OCI-LY3 (cell line): ENCODE data around the gene TVP23C.

Experiments
- H2AFZ ChIP-seq: fragments of 200-600, 300-600 bp; shearing (Covaris generic); 2 replicates; pipeline ENCODE4 v1.6.0; 2014; ENCODE audit warnings: antibody characterized with exemption, low read depth, low read length
- H3K27ac ChIP-seq: fragments of 200-600, 300-600 bp; sonication (generic); 2 replicates; pipeline ENCODE4 v1.5.1; 2014; ENCODE audit warnings: mild to moderate bottlenecking, low read length, moderate library complexity, mixed read lengths
- H3K27me3 ChIP-seq: fragments of 200-600, 300-600 bp; sonication (generic); 2 replicates; pipeline ENCODE4 v1.6.1; 2014; ENCODE audit warnings: low read depth, low read length, mixed read lengths
- H3K36me3 ChIP-seq: fragments of 200-600, 300-600 bp; sonication (generic); replicated peaks from 2 replicates; pipeline ENCODE3; 2014; ENCODE audit warnings: low read depth, low read length, mixed read lengths
- H3K4me1 ChIP-seq: fragments of 300-600, 200-600 bp; sonication (generic); 2 replicates; pipeline ENCODE4 v1.6.1; 2014; ENCODE audit warnings: low read length, mixed read lengths
- H3K4me2 ChIP-seq: fragments of 200-600, 300-600 bp; sonication (generic); 2 replicates; pipeline ENCODE4 v1.6.1; 2014; ENCODE audit warnings: low read length, mixed read lengths
- H3K4me3 ChIP-seq: fragments of 300-600, 200-600 bp; sonication (generic); 2 replicates; pipeline ENCODE4 v1.5.1; 2014; ENCODE audit warnings: antibody characterized with exemption, mild to moderate bottlenecking, low read length, moderate library complexity
- H3K79me2 ChIP-seq: fragments of 300-600, 200-600 bp; shearing (Covaris generic); 2 replicates; pipeline ENCODE4 v1.6.1; 2014; ENCODE audit warnings: mild to moderate bottlenecking, low read length, mixed read lengths
- H3K9ac ChIP-seq: fragments of 300-600, 200-600 bp; shearing (Covaris generic); 2 replicates; pipeline ENCODE4 v1.6.0; 2014; ENCODE audit warnings: mild to moderate bottlenecking, low read length, moderate library complexity
- H3K9me3 ChIP-seq: fragments of 200-600, 300-600 bp; shearing (Covaris generic); 2 replicates; pipeline ENCODE4 v1.6.1; 2014; ENCODE audit warnings: low read length, mixed read lengths; ENCODE audit not compliant: insufficient read depth
- H4K20me1 ChIP-seq: fragments of 200-600, 300-600 bp; sonication (generic); 2 replicates; pipeline ENCODE4 v1.6.1; 2016; ENCODE audit warnings: low read length, mixed read lengths; ENCODE audit not compliant: insufficient read depth
- CTCF ChIP-seq: fragments of 200-600, 300-600 bp; sonication (generic); IDR thresholded peaks from 2 replicates; pipeline ENCODE4 v1.5.1; 2014; ENCODE audit warnings: antibody characterized with exemption, low read length, low read depth
- EZH2phosphoT487 ChIP-seq: fragments of 200-600 bp; shearing (Covaris generic); IDR thresholded peaks from 2 replicates; pipeline ENCODE4 v1.6.1; 2018; ENCODE audit warnings: antibody characterized with exemption, mixed run types, low read depth

TVP23C gene

DNA sequence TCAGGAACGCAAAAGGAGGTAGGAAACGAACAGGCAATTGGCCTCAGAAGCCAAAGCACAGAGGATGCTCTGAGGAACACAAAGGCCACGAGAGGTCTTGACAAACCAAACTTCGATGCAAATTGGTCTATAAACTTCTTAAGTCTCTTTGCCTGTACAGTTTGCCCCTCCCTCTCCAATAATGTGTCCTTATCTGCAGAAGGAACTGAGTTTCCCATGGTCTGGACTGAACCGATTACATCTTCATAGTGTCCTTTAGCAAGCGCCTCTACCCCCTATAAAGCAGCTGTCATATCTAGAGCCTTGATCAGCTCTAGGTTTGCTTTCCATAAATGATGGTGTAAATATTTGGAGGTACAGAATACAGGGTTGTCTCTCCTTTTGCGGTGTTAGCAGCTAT, 92.7 kb downstream of the TVP23C start:
- Histone ChIP-seq H3K9ac (no peak overlapping the region), H3K36me3 (no peaks in the 10 kb centered on the region), H4K20me1 (no peaks in the 10 kb centered on the region), H3K4me3 (no peak overlapping the region), H3K79me2 (no peaks in the 10 kb centered on the region), H2AFZ (no peak overlapping the region), H3K4me2 (no peak overlapping the region), H3K27ac (no peak overlapping the region), H3K9me3 (no peaks in the 10 kb centered on the region), H3K27me3 (no peaks in the 10 kb centered on the region), H3K4me1 (no peaks in the 10 kb centered on the region)
- TF ChIP-seq EZH2phosphoT487 (no peak), CTCF (no peak)

DNA sequence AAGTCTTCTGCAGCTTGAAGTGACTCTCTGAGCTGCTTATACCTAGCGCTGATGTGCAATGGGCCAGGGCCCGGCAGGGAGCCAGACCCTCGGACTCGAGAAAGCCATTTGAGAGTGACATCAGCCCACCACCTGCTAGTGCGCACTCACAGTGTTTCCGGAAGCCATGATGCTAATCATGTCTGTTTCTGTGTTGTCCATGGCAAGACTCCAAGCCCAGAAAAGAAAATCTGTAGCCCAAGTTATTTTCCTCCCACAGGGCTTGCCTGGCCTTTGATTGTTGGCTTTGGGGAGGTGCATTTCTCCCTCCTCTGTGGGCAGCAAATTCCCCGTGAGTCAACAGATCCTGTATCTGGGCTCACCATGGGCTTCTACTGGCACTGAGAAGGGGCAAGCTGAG, 94.0 kb downstream of the TVP23C start:
- TF ChIP-seq EZH2phosphoT487: no peak
- Histone ChIP-seq H3K36me3 (no peaks in the 10 kb centered on the region), H3K27ac (no peak overlapping the region), H4K20me1 (no peaks in the 10 kb centered on the region), H3K4me3 (no peak overlapping the region), H3K79me2 (no peaks in the 10 kb centered on the region), H3K9ac (no peak overlapping the region), H3K27me3 (no peaks in the 10 kb centered on the region), H3K4me1 (no peaks in the 10 kb centered on the region), H3K4me2 (no peak overlapping the region), H2AFZ (no peak overlapping the region), H3K9me3 (no peaks in the 10 kb centered on the region)

- Histone ChIP-seq H2AFZ (no peak overlapping the region), H3K27ac (no peak overlapping the region)
Measured at GRCh38 chr17:15468126-15468525, 95.2 kb downstream of the TVP23C start.

DNA sequence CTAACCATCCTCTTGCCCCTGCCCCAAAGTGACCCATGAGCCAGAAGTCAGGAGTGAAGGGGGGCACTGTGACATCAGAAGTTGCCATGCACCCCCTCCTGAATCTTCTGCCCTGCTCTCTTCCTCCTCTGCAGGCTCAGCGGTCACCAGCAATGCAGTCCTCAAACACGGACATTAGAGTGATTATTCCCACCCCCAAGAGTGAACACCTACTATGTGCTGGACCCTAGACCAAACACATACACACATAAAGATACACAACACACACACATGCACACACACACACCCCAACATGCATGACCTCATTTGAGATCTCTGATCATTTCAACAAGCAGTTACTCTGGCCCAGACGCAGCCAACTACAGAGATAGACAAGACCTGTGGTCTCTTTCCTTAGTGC, 95.7 kb downstream of the TVP23C start, which contains the start of gene CDRT4:
CDRT4 (minus strand) TSS at position 30 of the 400 bp plus-strand sequence. CDS start 27,383 bp downstream, outside the sequence.
- no peaks in the 10 kb centered on the region for H3K79me2 ChIP-seq
- TF ChIP-seq EZH2phosphoT487: no peak
- no peak for TF ChIP-seq CTCF
- no peak within 1 kb of the TSS for H3K4me2 ChIP-seq
- H3K4me3 ChIP-seq: no peak within 1 kb of the TSS
- H3K36me3 ChIP-seq: no peaks in the 10 kb centered on the region
- H3K9ac ChIP-seq: no peak within 1 kb of the TSS
- H3K27ac ChIP-seq: no peak within 1 kb of the TSS
- no peaks in the 10 kb centered on the region for H3K9me3 ChIP-seq
- no peak within 1 kb of the TSS for H2AFZ ChIP-seq
- no peaks in the 10 kb centered on the region for H3K27me3 ChIP-seq
- no peaks in the 10 kb centered on the region for H4K20me1 ChIP-seq
- no peaks in the 10 kb centered on the region for H3K4me1 ChIP-seq

More at GRCh38 chr17:15468126-15468525, 95.2 kb downstream of the TVP23C start:
- Histone ChIP-seq H3K79me2 (no peaks in the 10 kb centered on the region), H4K20me1 (no peaks in the 10 kb centered on the region), H3K27me3 (no peaks in the 10 kb centered on the region), H3K4me2 (no peak overlapping the region), H3K4me1 (no peaks in the 10 kb centered on the region), H3K9me3 (no peaks in the 10 kb centered on the region), H3K4me3 (no peak overlapping the region), H3K36me3 (no peaks in the 10 kb centered on the region), H3K9ac (no peak overlapping the region)
- TF ChIP-seq EZH2phosphoT487 (no peak), CTCF (no peak)

- no peak overlapping the region for H3K4me3 ChIP-seq
- TF ChIP-seq EZH2phosphoT487: no peak
- no peak for TF ChIP-seq CTCF
- no peak overlapping the region for H3K9ac ChIP-seq
- H3K4me1 ChIP-seq: no peaks in the 10 kb centered on the region
- H2AFZ ChIP-seq: no peak overlapping the region
- H3K9me3 ChIP-seq: no peaks in the 10 kb centered on the region
- H3K27me3 ChIP-seq: no peaks in the 10 kb centered on the region
- no peak overlapping the region for H3K4me2 ChIP-seq
- no peaks in the 10 kb centered on the region for H3K79me2 ChIP-seq
- H3K36me3 ChIP-seq: no peaks in the 10 kb centered on the region
- H4K20me1 ChIP-seq: no peaks in the 10 kb centered on the region
- H3K27ac ChIP-seq: no peak overlapping the region
Measured at GRCh38 chr17:15466131-15466530, 97.2 kb downstream of the TVP23C start.
